Endothelial cell of umbilical vein (primary cell): ENCODE data around the gene SMIM20. TPM values are rescaled to one million over a fixed set of nuclear protein-coding genes. Genes with fewer than 3 reads are reported as not detected.

Source experiments
- BruUV-seq: library from RNA; stranded (reverse); fragments of 400-500 nt; replicated peaks from 2 replicates; lab custom pipeline; 2021; lab: Mats Ljungman, UMichigan
- CTCF ChIA-PET: fragments of 300-600, 350-600 bp; sonication (Branson Sonifier 250); formaldehyde crosslinking; loops from one replicate; lab custom pipeline; 2021; ENCODE audit warnings: antibody characterized with exemption, inconsistent platforms; lab: Charles Lee
- POLR2A ChIA-PET: fragments of 300-600, 350-600 bp; sonication (Branson Sonifier 250); formaldehyde crosslinking; loops from one replicate; lab custom pipeline; 2021; ENCODE audit warnings: antibody characterized with exemption, inconsistent platforms; lab: Charles Lee
- DNase-seq: peaks from one replicate; pipeline ENCODE4 v3.0.0-alpha.2; 2011; ENCODE audit warnings: low read depth, low spot score
- FAIRE-seq: peaks from 2 replicates; lab custom pipeline; 2011; peaks lifted over from hg19 to GRCh38; lab: Jason Lieb, UNC
- H2AFZ ChIP-seq: 2 replicates; pipeline ENCODE4 v1.6.0; 2012; ENCODE audit warnings: low read depth, low read length, control low read depth, inconsistent platforms
- H3K27ac ChIP-seq: 2 replicates; pipeline ENCODE4 v1.5.1; 2011; ENCODE audit warnings: low read depth, mild to moderate bottlenecking, control low read depth, low read length, moderate library complexity; ENCODE audit not compliant: insufficient read depth
- H3K27me3 ChIP-seq, 2 experiments: 2 replicates each; pipeline versions ENCODE4 v1.6.0 to v1.6.1; 2011; ENCODE audit warnings: low read length in 2 of 2, mixed read lengths in 1 of 2; ENCODE audit not compliant: control insufficient read depth in 2 of 2, insufficient read depth in 2 of 2
- H3K36me3 ChIP-seq, 2 experiments: 2 replicates in 1 of 2; 3 replicates in 1 of 2; pipeline ENCODE4 v1.5.1; 2011; ENCODE audit warnings: low read length in 2 of 2, mild to moderate bottlenecking in 1 of 2, moderate library complexity in 1 of 2; ENCODE audit not compliant: control insufficient read depth in 2 of 2, insufficient read depth in 2 of 2; ENCODE audit errors: extremely low read depth in 1 of 2
- H3K4me1 ChIP-seq: 3 replicates; pipeline ENCODE4 v1.5.1; 2011; ENCODE audit warnings: mild to moderate bottlenecking, low read length; ENCODE audit not compliant: control insufficient read depth, insufficient read depth; ENCODE audit errors: extremely low read depth
- H3K4me2 ChIP-seq: 2 replicates; pipeline ENCODE4 v1.6.1; 2011; ENCODE audit warnings: low read length, control low read depth, mixed read lengths; ENCODE audit not compliant: insufficient read depth
- H3K4me3 ChIP-seq, 3 experiments: fragments of 200-600 bp in 1 of 3; sonication (generic), shearing (Covaris generic) in 1 of 3; replicated peaks in 1 of 3; 2 replicates each; pipeline ENCODE4 v1.5.1; 2011 to 2016; ENCODE audit warnings: control low read depth in 3 of 3, low read length in 3 of 3, mild to moderate bottlenecking in 2 of 3, inconsistent platforms in 1 of 3, low read depth in 1 of 3, moderate library complexity in 1 of 3; ENCODE audit not compliant: insufficient read depth in 1 of 3
- H3K79me2 ChIP-seq: 2 replicates; pipeline ENCODE4 v1.6.0; 2012; ENCODE audit warnings: low read length, inconsistent platforms; ENCODE audit not compliant: control insufficient read depth, insufficient read depth
- H3K9ac ChIP-seq: replicated peaks from 2 replicates; pipeline ENCODE3; 2011; ENCODE audit warnings: low read length, control low read depth; ENCODE audit not compliant: insufficient read depth; ENCODE audit errors: extremely low read depth
- H3K9me1 ChIP-seq: replicated peaks from 3 replicates; pipeline ENCODE4 v1.6.0; 2011; ENCODE audit warnings: mild to moderate bottlenecking, low read length; ENCODE audit not compliant: control insufficient read depth, insufficient read depth; ENCODE audit errors: extremely low read depth
- H3K9me3 ChIP-seq: replicated peaks from 2 replicates; pipeline ENCODE4 v1.5.1; 2012; ENCODE audit warnings: low read length, inconsistent platforms; ENCODE audit not compliant: control insufficient read depth, insufficient read depth
- H4K20me1 ChIP-seq: replicated peaks from 2 replicates; pipeline ENCODE3; 2011; ENCODE audit warnings: mild to moderate bottlenecking, low read length; ENCODE audit not compliant: control insufficient read depth, insufficient read depth; ENCODE audit errors: extremely low read depth
- CTCF ChIP-seq, 2 donors: IDR thresholded peaks; 1 replicate in 1 of 2; 2 replicates in 1 of 2; pipeline ENCODE4 v1.5.1; 2011; ENCODE audit warnings: low read length in 2 of 2, mild to moderate bottlenecking in 2 of 2, moderate library complexity in 2 of 2, control low read depth in 1 of 2, inconsistent platforms in 1 of 2, low read depth in 1 of 2; ENCODE audit not compliant: insufficient read depth in 1 of 2; ENCODE audit errors: extremely low read depth in 1 of 2
- EZH2 ChIP-seq: IDR thresholded peaks from 2 replicates; pipeline ENCODE4 v1.6.1; 2012; ENCODE audit warnings: borderline replicate concordance, low read depth, mild to moderate bottlenecking, moderate library complexity, low read length, inconsistent platforms; ENCODE audit not compliant: severe bottlenecking
- FOS ChIP-seq: IDR thresholded peaks from 2 replicates; pipeline ENCODE4 v1.6.1; 2011; ENCODE audit warnings: mild to moderate bottlenecking, low read length, moderate library complexity, borderline replicate concordance; ENCODE audit not compliant: insufficient read depth
- GATA2 ChIP-seq: IDR thresholded peaks from 2 replicates; pipeline ENCODE4 v1.7.0; 2011; ENCODE audit warnings: low read depth, mild to moderate bottlenecking, moderate library complexity, mixed read lengths, low read length; ENCODE audit not compliant: insufficient read length, insufficient read depth
- POLR2A ChIP-seq: IDR thresholded peaks from 2 replicates; pipeline ENCODE4 v1.6.1; 2012; ENCODE audit warnings: low read depth, mild to moderate bottlenecking, control low read depth, low read length
- POLR2AphosphoS5 ChIP-seq: IDR thresholded peaks from 2 replicates; pipeline ENCODE4 v1.6.1; 2012; ENCODE audit warnings: low read depth, mild to moderate bottlenecking, control low read depth, low read length, moderate library complexity; ENCODE audit not compliant: insufficient read depth
- dilution Hi-C: fragments of 300-500 bp; cut with MboI; formaldehyde crosslinking; loops from one replicate; pipeline ENCODE4 v1.15.0; 2019; ENCODE audit warnings: low sequenced_read_pairs; ENCODE audit not compliant: extremely low pct_ligation_motif_present
- intact Hi-C: fragments of 100-400 bp; cut with micrococcal nuclease; formaldehyde crosslinking; loops from one replicate; pipeline ENCODE4 v1.10.0; 2022
- polyA plus RNA-seq, 4 experiments: library from polyadenylated mRNA; depleted of rRNA in 3 of 4; stranded (reverse) in 3 of 4; unstranded in 1 of 4; fragments of >200 nt; gene quantifications; 2 replicates each; pipeline versions ENCODE4 v1.2.1 to v1.2.3, GENCODE V29; 2011 to 2012; ENCODE audit warnings: missing spikeins in 1 of 4
- total RNA-seq: library from RNA; stranded (reverse); gene quantifications from 2 replicates; pipeline ENCODE4 v1.2.3, GENCODE V29; 2021

The SMIM20 gene
- total and polyA plus RNA-seq, 2 donors (not counting 3 experiments of a cell fraction or from before 2014, with no cell fraction given) = 10.2 to 19.2 TPM

- intact Hi-C loops (no loop called here), dilution Hi-C loops (no loop called here)
- DNase-seq (no peak), FAIRE-seq (no peak)
- TF ChIP-seq FOS = no peak
- no peak overlapping the region for H3K4me3 ChIP-seq
- no peak overlapping the region for H3K27ac ChIP-seq
- no peak overlapping the region for H3K9ac ChIP-seq
- H2AFZ ChIP-seq = no peak overlapping the region
- H3K9me3 ChIP-seq = no peaks in the 10 kb centered on the region
- H3K4me2 ChIP-seq = no peak overlapping the region
- no peaks in the 10 kb centered on the region for H3K36me3 ChIP-seq
- BruUV-seq = no TSS peak
- H4K20me1 ChIP-seq = no peaks in the 10 kb centered on the region
- ChIA-PET CTCF (no interaction called here), POLR2A (no interaction called here)
- H3K9me1 ChIP-seq = no peaks in the 10 kb centered on the region
- no peaks in the 10 kb centered on the region for H3K27me3 ChIP-seq
- no peaks in the 10 kb centered on the region for H3K79me2 ChIP-seq
- H3K4me1 ChIP-seq = no peaks in the 10 kb centered on the region
Observed at GRCh38 chr4:25875281-25875745, 38.7 kb upstream of the SMIM20 start.

GRCh38 chr4:25878676-25879075, 35.3 kb upstream of the SMIM20 start:
- peaks cover under 1% of the 10 kb centered on the region for H3K4me1 ChIP-seq
- no peaks in the 10 kb centered on the region for H3K9me3 ChIP-seq
- TF ChIP-seq GATA2 (no peak), POLR2A (no peak), EZH2 (no peak), CTCF (IDR thresholded peaks at IDR 0.05; ENCODE audit: extremely low read depth in 1 of 2, insufficient read depth in 1 of 2, low read depth in 1 of 2, low read length in 2 of 2) (no peak), POLR2AphosphoS5 (no peak), FOS (no peak)
- POLR2A ChIA-PET = no interaction called here
- BruUV-seq = no TSS peak
- intact Hi-C loops = no loop called here
- dilution Hi-C loops = no loop called here
- H3K27me3 ChIP-seq = no peaks in the 10 kb centered on the region
- no peak overlapping the region for H3K27ac ChIP-seq
- no peaks in the 10 kb centered on the region for H3K36me3 ChIP-seq
- no peak overlapping the region for H2AFZ ChIP-seq
- no peak overlapping the region for H3K4me2 ChIP-seq
- CTCF ChIA-PET = interaction anchor here (0.6 kb wide), 1 partner anchor 109 kb away, joined by 3 read pairs; no protein-coding TSS in a partner anchor
- no peak overlapping the region for H3K9ac ChIP-seq
- FAIRE-seq = no peak
- H3K9me1 ChIP-seq = no peaks in the 10 kb centered on the region
- H3K79me2 ChIP-seq = no peaks in the 10 kb centered on the region
- no peak overlapping the region for H3K4me3 ChIP-seq
- H4K20me1 ChIP-seq = no peaks in the 10 kb centered on the region
- no peak for DNase-seq
